ENCODE measurements around the gene KCNIP3.

The KCNIP3 gene

GRCh38 chr2:95314964-95315611 lies 17.9 kb downstream of the KCNIP3 start:
- Histone ChIP-seq H3K27me3 (ENCODE audit: insufficient read depth, poor library complexity, severe bottlenecking) (no peaks in the 10 kb centered on the region), H3K4me3 (replicated peaks; ENCODE audit: insufficient read depth, low read length) (no peak overlapping the region), H3K27ac (replicated peaks) (no peak overlapping the region)
- peak; percentile 19 for TF ChIP-seq CTCF (IDR thresholded peaks at IDR 0.05; ENCODE audit: insufficient read depth, low read length)
- TF ChIP-seq GABPA (IDR thresholded peaks at IDR 0.05; ENCODE audit: low read depth), result no peak
- TF ChIP-seq POLR2AphosphoS5 (IDR thresholded peaks at IDR 0.05; ENCODE audit: low read depth), result no peak
- TF ChIP-seq, protein P1, sequence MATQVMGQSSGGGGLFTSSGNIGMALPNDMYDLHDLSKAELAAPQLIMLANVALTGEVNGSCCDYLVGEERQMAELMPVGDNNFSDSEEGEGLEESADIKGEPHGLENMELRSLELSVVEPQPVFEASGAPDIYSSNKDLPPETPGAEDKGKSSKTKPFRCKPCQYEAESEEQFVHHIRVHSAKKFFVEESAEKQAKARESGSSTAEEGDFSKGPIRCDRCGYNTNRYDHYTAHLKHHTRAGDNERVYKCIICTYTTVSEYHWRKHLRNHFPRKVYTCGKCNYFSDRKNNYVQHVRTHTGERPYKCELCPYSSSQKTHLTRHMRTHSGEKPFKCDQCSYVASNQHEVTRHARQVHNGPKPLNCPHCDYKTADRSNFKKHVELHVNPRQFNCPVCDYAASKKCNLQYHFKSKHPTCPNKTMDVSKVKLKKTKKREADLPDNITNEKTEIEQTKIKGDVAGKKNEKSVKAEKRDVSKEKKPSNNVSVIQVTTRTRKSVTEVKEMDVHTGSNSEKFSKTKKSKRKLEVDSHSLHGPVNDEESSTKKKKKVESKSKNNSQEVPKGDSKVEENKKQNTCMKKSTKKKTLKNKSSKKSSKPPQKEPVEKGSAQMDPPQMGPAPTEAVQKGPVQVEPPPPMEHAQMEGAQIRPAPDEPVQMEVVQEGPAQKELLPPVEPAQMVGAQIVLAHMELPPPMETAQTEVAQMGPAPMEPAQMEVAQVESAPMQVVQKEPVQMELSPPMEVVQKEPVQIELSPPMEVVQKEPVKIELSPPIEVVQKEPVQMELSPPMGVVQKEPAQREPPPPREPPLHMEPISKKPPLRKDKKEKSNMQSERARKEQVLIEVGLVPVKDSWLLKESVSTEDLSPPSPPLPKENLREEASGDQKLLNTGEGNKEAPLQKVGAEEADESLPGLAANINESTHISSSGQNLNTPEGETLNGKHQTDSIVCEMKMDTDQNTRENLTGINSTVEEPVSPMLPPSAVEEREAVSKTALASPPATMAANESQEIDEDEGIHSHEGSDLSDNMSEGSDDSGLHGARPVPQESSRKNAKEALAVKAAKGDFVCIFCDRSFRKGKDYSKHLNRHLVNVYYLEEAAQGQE (IDR thresholded peaks at IDR 0.05; ENCODE audit: insufficient replicate concordance, low read depth), result no peak
- peak in 1 of 2 experiments; percentile 5 for DNase-seq (ENCODE audit: low read depth in 1 of 2, low spot score in 1 of 2)

- Histone ChIP-seq H3K27ac (replicated peaks) (no peak overlapping the region), H3K27me3 (ENCODE audit: insufficient read depth, poor library complexity, severe bottlenecking) (no peaks in the 10 kb centered on the region), H3K4me3 (replicated peaks; ENCODE audit: insufficient read depth, low read length) (no peak overlapping the region)
- TF ChIP-seq CTCF (IDR thresholded peaks at IDR 0.05; ENCODE audit: insufficient read depth, low read length), result no peak
- TF ChIP-seq GABPA (IDR thresholded peaks at IDR 0.05; ENCODE audit: low read depth), result no peak
- DNase-seq (ENCODE audit: low read depth in 1 of 2, low spot score in 1 of 2), result no peak
These were observed 18.8 kb downstream of the KCNIP3 start for GRCh38 chr2:95315801-95316411.

GRCh38 chr2:95316466-95317122 lies 19.4 kb downstream of the KCNIP3 start:
- DNase-seq (ENCODE audit: low read depth in 1 of 2, low spot score in 1 of 2), result peak; percentile 3 to 20
- TF ChIP-seq SPI1 (IDR thresholded peaks at IDR 0.05; ENCODE audit: borderline replicate concordance, low read depth) (peak; percentile 75), CTCF (IDR thresholded peaks at IDR 0.05; ENCODE audit: insufficient read depth, low read length) (no peak), GABPA (IDR thresholded peaks at IDR 0.05; ENCODE audit: low read depth) (no peak)
- TF ChIP-seq, protein P1 (IDR thresholded peaks at IDR 0.05; ENCODE audit: insufficient replicate concordance, low read depth), result no peak
- Histone ChIP-seq H3K4me3 (replicated peaks; ENCODE audit: insufficient read depth, low read length) (no peak overlapping the region), H3K27me3 (ENCODE audit: insufficient read depth, poor library complexity, severe bottlenecking) (no peaks in the 10 kb centered on the region), H3K27ac (replicated peaks) (no peak overlapping the region)
